Breast epithelium (tissue), 3 donors: ENCODE data around the gene POT1.

Experiments
- CTCF ChIP-seq, 3 donors: fragments of 450-650 bp; IDR thresholded peaks; one replicate each; pipeline ENCODE4 v1.5.1; 2016 to 2017; ENCODE audit warnings: antibody characterized with exemption in 3 of 3, mild to moderate bottlenecking in 3 of 3, moderate library complexity in 3 of 3
- POLR2A ChIP-seq: fragments of 450-650 bp; IDR thresholded peaks from one replicate; pipeline ENCODE4 v1.6.1; 2016; ENCODE audit warnings: antibody characterized with exemption, mild to moderate bottlenecking, moderate library complexity
- POLR2AphosphoS5 ChIP-seq, 3 donors: sonication (generic); formaldehyde crosslinking; IDR thresholded peaks; one replicate each; pipeline ENCODE4 v1.6.1; 2017; ENCODE audit warnings: antibody characterized with exemption in 3 of 3

- no peak for TF ChIP-seq CTCF (IDR thresholded peaks at IDR 0.05)
- TF ChIP-seq POLR2A, result no peak
- TF ChIP-seq POLR2AphosphoS5 (IDR thresholded peaks at IDR 0.05), result no peak
Measured at GRCh38 chr7:124934841-124935240, 5.2 kb upstream of the POT1 start.
